ENCODE measurements around the gene TBCD. TPM values are rescaled to one million over a fixed set of nuclear protein-coding genes. Genes with fewer than 3 reads are reported as not detected.

Gene TBCD
- polyA plus RNA-seq, 3 donors, result 62.9 to 91.6 (median 74.2) TPM

DNA sequence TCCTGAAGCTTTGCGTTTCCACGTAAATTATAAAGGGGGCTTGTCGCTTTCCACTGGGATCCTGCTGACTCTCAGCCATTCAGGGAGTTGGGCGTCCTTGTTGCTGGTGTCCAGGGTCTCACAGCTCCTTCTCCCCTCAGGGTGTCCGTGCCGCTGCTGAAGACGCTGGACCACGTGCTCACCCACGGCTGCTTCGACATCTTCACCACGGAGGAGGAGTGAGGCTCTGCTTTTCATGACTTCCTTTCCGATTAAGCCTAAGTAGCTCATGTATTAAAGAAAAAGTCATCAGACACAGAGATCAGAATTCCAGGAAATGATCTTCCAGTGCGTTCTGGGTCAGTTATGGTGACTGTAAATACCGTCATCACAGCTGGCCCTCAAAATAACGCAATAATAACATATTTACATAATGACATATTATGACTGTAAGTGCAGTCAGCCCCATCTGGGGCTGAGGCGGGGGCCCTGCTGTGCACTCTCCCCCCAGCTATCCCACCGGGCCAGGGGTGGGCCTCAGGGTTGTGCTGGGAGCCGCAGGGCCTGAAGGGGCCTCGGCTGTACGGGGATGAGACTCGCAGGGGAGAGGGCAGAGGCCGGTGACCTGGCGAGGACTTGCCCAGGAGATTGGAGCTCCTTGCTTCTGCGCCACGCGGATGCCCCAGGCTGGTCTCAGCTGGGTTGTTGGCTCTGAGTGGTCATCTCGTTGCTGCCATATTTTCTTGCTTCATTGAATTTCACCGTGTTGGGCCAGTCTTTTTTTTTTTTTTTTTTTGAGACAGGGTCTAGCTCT lies 180.8 kb downstream of the TBCD start:
- DNase-seq (ENCODE audit: extremely low read depth in 1 of 11, low read depth in 9 of 11, low spot score in 4 of 11), result no peak

DNA sequence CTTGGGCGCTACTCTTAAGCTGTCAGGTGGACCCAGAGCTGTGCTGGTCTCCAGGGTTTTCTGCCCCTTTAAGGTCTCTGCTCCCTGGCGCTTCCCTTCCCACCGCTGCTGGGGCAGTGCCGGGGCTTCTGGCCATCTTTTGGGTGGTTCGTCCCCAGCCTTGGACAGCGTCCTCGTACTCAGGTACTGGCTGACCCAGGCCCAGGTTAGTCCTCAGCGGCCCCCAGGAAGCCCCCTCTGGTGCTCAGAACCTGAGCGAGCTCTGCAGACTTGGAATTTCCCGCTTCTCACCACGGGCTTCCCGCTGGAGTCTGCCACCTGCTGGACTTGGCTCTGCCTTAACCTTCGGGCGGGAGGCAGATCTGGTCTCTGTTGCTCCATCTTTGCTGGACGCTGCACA lies 182.0 kb downstream of the TBCD start:
- DNase-seq (ENCODE audit: extremely low read depth in 1 of 11, low read depth in 9 of 11, low spot score in 4 of 11), result no peak

DNA sequence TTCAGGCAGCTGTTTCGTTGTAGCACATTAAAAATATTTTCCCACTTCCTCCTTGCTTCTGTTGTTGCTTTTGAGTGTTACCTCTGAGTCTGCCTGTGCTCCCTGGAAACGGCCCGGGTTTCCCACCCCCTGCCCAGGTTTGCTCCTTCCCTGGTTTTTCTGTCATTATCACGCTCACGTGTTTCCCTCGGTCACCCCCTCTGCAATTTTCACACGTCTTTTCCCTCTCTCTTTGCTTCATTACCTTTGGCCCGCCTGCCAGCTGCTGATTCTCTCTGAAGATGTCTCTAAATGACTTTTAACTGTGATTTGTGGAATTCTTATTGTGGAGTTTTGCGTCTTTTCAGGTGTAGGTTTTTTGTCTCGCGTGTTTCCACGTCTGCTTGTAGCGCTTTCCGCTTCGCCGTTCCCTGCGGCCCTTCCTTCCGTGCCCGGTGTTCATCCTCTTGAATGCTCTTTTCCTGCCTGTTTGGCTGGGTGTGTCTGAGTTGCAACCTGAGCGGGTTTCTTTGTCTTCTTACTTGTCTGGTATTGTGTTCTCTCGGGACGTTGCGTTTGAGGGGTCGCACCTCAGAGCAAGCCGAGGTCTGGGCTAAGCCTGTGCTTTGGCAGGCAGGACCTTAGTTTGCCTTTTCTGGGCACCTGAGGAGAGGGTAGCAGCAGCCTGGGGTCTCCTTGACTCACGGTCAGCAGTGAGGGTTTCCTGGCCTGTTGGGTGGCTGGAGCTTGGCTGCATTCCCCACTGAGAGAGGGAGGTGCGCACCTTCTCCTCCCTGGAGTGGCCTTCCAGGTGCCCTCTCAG lies 184.3 kb downstream of the TBCD start:
- no peak for DNase-seq (ENCODE audit: extremely low read depth in 1 of 11, low read depth in 9 of 11, low spot score in 4 of 11)

- no peak for DNase-seq (ENCODE audit: extremely low read depth in 1 of 11, low read depth in 9 of 11, low spot score in 4 of 11)
Measured at GRCh38 chr17:82936768-82937171, 184.9 kb downstream of the TBCD start.

DNA sequence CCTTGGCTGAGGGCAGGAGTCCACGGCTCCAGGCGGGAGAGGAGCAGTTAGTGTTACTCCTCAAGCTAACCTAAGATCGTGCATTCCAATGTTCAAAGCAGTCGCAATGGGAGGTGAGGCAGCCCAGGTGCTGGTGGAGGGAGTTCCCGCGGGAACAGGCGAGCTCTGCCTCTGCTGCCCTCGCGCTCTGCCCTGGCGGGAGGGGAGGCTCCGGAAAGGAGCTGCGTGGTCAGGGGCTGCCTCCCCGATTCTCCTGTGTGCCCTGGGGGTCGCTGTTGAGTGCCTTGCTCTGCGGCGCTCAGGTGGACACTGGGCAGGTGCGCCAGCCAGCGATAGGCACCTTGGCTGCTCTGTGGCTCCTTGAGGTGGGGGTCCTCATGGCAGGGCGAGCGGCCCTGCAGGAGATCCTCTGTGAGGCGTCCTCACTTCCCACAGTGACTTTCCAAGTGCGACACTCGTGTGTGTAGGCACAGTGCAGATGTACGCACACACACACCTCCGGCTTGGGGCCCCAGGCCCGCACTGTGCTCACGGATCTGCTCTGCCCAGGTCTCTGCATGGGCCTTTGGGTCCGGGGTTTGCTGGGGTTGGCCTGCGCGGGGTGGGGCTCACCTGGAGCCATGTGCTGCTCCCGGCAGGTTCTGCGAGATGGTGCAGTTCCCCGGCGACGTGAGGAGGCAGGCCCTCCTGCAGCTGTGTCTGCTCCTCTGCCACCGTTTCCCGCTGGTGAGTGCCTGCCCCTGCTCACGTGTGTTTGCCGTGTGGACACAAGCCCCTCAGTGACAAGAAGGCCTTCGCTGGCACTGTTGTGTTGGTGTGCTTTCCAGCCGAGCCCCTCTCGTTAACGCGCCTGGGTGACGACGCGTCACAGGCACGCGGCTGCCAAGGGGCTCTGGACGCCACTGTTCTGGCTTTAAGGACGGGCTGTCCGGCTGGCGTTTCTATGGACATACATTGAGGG lies 185.8 kb downstream of the TBCD start:
- peak in 2 of 11 donors; percentile 15 to 47 for DNase-seq (ENCODE audit: extremely low read depth in 1 of 11, low read depth in 9 of 11, low spot score in 4 of 11)

DNA sequence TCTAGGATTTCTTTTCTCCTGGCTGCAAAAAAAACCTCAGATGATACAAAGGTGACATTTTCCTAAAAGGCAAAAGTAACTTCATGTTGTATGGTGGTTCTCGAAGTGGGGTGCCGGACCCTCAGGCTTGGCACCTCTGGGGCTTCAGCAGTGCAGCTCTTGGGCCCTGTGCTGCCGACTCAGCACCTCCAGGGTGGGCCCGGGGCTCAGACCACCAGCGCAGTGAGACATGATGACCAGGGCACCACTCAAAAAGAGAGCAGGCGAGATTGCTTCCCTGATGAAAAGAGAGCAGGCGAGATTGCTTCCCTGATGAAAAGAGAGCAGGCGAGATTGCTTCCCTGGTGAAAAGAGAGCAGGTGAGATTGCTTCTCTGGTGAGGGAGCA lies 186.6 kb downstream of the TBCD start:
- no peak for DNase-seq (ENCODE audit: extremely low read depth in 1 of 11, low read depth in 9 of 11, low spot score in 4 of 11)

- peak in 3 of 11 donors; percentile 22 to 52 (median 37) for DNase-seq (ENCODE audit: extremely low read depth in 1 of 11, low read depth in 9 of 11, low spot score in 4 of 11)
Measured at GRCh38 chr17:82938873-82939620, 187.2 kb downstream of the TBCD start.

GRCh38 chr17:82939621-82940135 lies 187.8 kb downstream of the TBCD start:
- no peak for DNase-seq (ENCODE audit: extremely low read depth in 1 of 11, low read depth in 9 of 11, low spot score in 4 of 11)

GRCh38 chr17:82940226-82941020 lies 188.6 kb downstream of the TBCD start:
- DNase-seq (ENCODE audit: extremely low read depth in 1 of 11, low read depth in 9 of 11, low spot score in 4 of 11), result no peak

DNA sequence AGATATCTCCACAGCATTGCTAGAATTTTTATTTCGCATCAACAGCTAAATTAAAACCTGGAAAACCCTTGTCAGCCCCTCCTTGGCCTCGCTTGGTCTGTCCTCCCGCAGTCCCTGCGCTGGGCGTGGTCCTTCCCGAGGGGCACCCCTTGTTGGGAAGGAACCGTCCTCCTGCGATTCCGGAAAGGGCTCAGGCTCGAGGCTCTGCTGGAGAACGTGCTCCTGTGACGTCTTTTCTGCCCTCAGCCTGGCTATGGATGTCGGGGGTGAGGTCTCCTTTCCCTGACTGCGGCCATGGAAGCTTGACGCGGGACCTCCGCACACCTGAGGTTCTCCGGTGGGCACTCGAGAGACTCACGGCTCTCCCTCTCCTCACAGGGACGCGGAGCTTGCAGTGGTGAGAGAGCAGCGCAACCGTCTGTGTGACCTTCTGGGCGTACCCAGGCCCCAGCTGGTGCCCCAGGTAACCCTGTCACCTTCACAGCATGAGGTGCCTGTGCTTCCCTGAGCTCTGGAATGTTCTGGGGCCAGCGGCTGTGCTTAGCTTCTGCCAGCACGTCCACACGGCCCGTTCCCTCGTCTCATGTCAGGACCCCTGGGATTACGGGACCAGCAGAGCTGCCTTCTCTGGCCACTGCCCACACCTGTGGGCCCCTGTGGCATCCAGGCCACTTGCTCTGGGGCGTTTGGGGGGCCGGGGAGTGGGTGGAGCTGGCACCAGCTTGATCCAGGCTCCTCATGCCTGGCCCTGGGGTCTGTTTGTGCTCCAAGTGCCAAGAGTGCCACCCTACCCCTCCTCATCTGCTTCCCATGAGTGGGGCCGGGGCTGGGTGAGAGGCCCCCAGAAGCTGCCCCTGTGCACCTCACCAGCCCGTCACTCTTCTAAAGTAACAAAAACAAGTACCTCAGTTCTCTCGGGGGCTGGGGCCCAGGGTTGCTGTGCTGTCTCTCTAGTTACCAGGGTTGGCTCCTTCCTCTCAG lies 189.4 kb downstream of the TBCD start:
- DNase-seq (ENCODE audit: extremely low read depth in 1 of 11, low read depth in 9 of 11, low spot score in 4 of 11), result no peak

GRCh38 chr17:82942166-82943130 lies 190.6 kb downstream of the TBCD start:
- DNase-seq (ENCODE audit: extremely low read depth in 1 of 11, low read depth in 9 of 11, low spot score in 4 of 11), result no peak

GRCh38 chr17:82943339-82943738 lies 191.5 kb downstream of the TBCD start:
- DNase-seq (ENCODE audit: extremely low read depth in 1 of 11, low read depth in 9 of 11, low spot score in 4 of 11), result no peak

- no peak for DNase-seq (ENCODE audit: extremely low read depth in 1 of 11, low read depth in 9 of 11, low spot score in 4 of 11)
Measured at GRCh38 chr17:82943751-82944150, 191.9 kb downstream of the TBCD start.

DNA sequence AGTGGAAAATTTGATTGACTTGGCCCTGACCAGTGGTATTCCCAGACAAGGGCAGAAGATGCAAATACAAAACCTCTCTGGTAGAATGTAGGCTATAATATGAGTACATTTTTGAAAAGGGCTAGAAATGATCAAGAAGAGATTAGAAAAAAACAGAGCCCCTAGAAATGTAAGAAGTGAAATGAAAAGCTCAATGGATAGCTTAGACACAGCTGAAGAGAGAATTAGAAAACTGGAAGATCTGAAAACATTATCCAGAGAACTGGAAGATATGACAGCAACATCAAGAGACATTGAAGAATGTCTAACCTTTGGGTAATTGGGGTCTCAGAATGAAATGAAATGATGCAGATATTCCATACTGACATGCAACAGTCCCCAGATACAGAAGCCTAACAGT lies 193.1 kb downstream of the TBCD start:
- no peak for DNase-seq (ENCODE audit: extremely low read depth in 1 of 11, low read depth in 9 of 11, low spot score in 4 of 11)

- no peak for DNase-seq (ENCODE audit: extremely low read depth in 1 of 11, low read depth in 9 of 11, low spot score in 4 of 11)
Measured at GRCh38 chr17:82946081-82946480, 194.2 kb downstream of the TBCD start.

All from renal cortex interstitium (tissue), 11 donors.